ENCODE data around the gene THEMIS2.

DNA sequence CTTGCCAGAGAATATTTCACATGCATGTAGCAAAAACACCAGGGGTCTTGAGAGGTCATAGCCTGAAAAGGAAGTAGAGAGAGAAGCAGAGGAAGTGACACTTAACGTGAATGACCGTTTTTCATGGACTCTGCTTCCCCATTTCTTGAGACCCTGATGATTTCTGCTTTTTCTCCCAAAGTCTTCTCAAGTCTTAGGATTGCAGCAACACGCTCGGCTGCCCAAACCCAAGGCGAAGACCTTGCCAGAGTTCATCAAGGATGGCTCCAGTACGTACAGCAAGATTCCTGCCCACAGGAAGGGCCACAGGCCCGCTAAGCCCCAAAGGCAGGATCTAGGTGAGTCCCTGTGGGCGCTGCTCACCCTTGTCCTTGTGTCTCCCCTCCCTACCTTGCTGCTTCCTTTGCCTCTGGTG lies 12.8 kb downstream of the THEMIS2 start:
- TF ChIP-seq, protein P1, sequence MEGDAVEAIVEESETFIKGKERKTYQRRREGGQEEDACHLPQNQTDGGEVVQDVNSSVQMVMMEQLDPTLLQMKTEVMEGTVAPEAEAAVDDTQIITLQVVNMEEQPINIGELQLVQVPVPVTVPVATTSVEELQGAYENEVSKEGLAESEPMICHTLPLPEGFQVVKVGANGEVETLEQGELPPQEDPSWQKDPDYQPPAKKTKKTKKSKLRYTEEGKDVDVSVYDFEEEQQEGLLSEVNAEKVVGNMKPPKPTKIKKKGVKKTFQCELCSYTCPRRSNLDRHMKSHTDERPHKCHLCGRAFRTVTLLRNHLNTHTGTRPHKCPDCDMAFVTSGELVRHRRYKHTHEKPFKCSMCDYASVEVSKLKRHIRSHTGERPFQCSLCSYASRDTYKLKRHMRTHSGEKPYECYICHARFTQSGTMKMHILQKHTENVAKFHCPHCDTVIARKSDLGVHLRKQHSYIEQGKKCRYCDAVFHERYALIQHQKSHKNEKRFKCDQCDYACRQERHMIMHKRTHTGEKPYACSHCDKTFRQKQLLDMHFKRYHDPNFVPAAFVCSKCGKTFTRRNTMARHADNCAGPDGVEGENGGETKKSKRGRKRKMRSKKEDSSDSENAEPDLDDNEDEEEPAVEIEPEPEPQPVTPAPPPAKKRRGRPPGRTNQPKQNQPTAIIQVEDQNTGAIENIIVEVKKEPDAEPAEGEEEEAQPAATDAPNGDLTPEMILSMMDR (IDR thresholded peaks at IDR 0.05) = no peak
- no peak for TF ChIP-seq POLR2A (IDR thresholded peaks at IDR 0.05)
